Heart left ventricle (tissue), 13 donors: ENCODE results near the gene ABCC4.

ENCODE experiments used
- CTCF ChIP-seq, 12 donors: fragments of 200-600 bp; sonication (generic) in 4 of 12; IDR thresholded peaks; one replicate each; pipeline versions ENCODE4 v1.5.0 to v1.8.0; 2018 to 2022; ENCODE audit warnings: antibody characterized with exemption in 12 of 12, mild to moderate bottlenecking in 5 of 12
- POLR2A ChIP-seq, 2 donors: fragments of 450-650 bp; IDR thresholded peaks; one replicate each; pipeline ENCODE4 v1.6.1; 2017; ENCODE audit warnings: antibody characterized with exemption in 2 of 2, mild to moderate bottlenecking in 2 of 2, moderate library complexity in 2 of 2
- donor health status: ischemic (EF 13 %, LVEDD 7.1; RV severe dilation, severe dysfunction).
- donor health status: DM: no; HTN: yes; CAD: no.
- donor health status: DM: no; HTN: no; CAD: no.
- donor health status: ischemic (EF 25% LVEDD 6.9; RV normal size, moderate dysfunction).
- donor health status: ischemic (EF 25% LVEDD 5.7; RV mildly dilated, moderate dysfunction).
- donor health status: ischemic (EF 35%, LVEDD 5.7; RV mildly dilated, moderate dysfunction).
- donor health status: nonischemic (EF 11% LVEDD 7.7; RV severe dilation, severe dysfunction).
- donor health status: DM: yes; HTN: yes; CAD: no.
- donor health status: PGD.
- donor health status: ischemic (EF 29% LVEDD 5.4; RV normal size, mild dysfunction).
- donor health status: nonischemic (EF 23%, LVEDD 6.1; RV moderate dilation, normal function).

- TF ChIP-seq CTCF (IDR thresholded peaks at IDR 0.05) (no peak), POLR2A (IDR thresholded peaks at IDR 0.05) (no peak)
Measured at GRCh38 chr13:95338905-95339304, 37.7 kb upstream of the ABCC4 start.
